PC-3 (cell line): ENCODE data around the gene MASP1.

Experiments
- CTCF ChIP-seq: fragments of 300-600 bp; sonication (generic); conservative IDR thresholded peaks from 2 replicates; pipeline ENCODE4 v1.5.1; 2017; ENCODE audit warnings: antibody characterized with exemption, low read depth, mild to moderate bottlenecking, low read length
- EZH2 ChIP-seq: fragments of 300-600 bp; sonication (generic); IDR thresholded peaks from one replicate; pipeline ENCODE4 v1.6.1; 2017; ENCODE audit warnings: antibody characterized with exemption, mild to moderate bottlenecking, low read length; ENCODE audit not compliant: unreplicated experiment
- EZH2phosphoT487 ChIP-seq: fragments of 300-600 bp; sonication (generic); IDR thresholded peaks from 2 replicates; pipeline ENCODE4 v1.6.1; 2018; ENCODE audit warnings: mild to moderate bottlenecking, antibody characterized with exemption, low read length, borderline replicate concordance

DNA sequence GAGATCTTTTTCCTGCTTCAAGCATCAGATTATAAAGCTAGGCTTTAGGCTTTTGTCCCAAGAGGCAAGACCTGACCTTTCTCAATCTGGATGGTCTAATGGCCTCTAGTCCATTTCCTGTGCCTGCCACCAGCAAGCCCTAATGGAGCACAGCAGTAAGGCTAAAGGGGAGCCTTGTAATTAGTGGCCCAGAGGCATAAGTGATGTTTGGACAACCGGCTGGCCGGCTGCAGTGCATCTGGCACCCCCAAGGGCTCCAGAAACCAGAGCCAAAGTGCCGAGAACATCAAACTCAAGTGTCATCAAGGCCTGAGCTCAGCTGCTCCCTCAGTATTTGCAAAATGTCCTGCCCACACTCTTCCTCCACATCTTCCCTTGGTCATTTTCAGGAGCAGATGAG lies 44.8 kb upstream of the MASP1 start:
- no peak for TF ChIP-seq EZH2phosphoT487
- TF ChIP-seq CTCF, result no peak
- no peak for TF ChIP-seq EZH2
